Measurements from ENCODE around the gene KSR2. TPM values are rescaled to one million over a fixed set of nuclear protein-coding genes. Genes with fewer than 3 reads are reported as not detected.

The KSR2 gene
- total RNA-seq, 1 experiment from 2014 or later = 1.3 TPM

DNA sequence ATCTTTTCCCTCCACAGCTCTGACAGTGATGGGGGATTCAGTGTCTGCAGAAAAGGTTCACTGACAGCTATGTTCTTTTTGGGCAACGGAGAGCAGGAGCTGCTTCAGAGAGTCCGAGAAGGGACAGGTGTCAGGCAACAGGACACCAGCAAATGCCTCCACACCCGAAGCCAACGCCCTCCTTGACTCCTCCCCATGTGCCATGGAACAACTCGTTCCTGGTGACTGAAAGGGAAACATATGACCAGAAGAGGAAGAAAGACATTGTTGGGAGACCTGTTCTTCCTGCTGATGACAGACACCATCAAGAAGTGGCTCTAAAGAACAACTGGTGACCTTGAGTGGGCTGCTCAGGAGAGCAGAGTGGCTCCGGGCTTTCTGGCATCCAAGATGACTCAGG is 435.1 kb downstream of the KSR2 start:
- no peak overlapping the region for H3K9ac ChIP-seq (ENCODE audit: extremely low read depth, insufficient read length, low read length)
- H3K23me2 ChIP-seq (ENCODE audit: insufficient read length, low read depth, low read length, poor library complexity, severe bottlenecking) = no peaks in the 10 kb centered on the region
- H4K20me1 ChIP-seq (ENCODE audit: control insufficient read depth, insufficient read depth, insufficient read length) = no peaks in the 10 kb centered on the region
- Mint-ChIP-seq H3K27me3 (ENCODE audit: low read depth) (peaks cover 10% of the 10 kb centered on the region), H3K4me3 (no peak overlapping the region), H3K9me3 (no peaks in the 10 kb centered on the region), H3K4me1 (peaks cover 0 to 5% of the 10 kb centered on the region in 2 experiments; a peak in 3 of 4 replicates), H3K36me3 (ENCODE audit: insufficient read depth in 1 of 3, low read depth in 3 of 3) (no peaks in the 10 kb centered on the region), H3K27ac (no peak overlapping the region)
- no peak overlapping the region for H3K14ac ChIP-seq (ENCODE audit: insufficient read depth, low read length)
- H4K91ac ChIP-seq (ENCODE audit: insufficient read length, low read depth, low read length) = no peak overlapping the region
- no peak overlapping the region for H3K56ac ChIP-seq (ENCODE audit: insufficient read length, low read depth, low read length)
- no peaks in the 10 kb centered on the region for H3K27me3 ChIP-seq (ENCODE audit: insufficient read depth, low read length)
- no peak overlapping the region for H3K4ac ChIP-seq (ENCODE audit: low read depth, low read length)
- H3T11ph ChIP-seq (ENCODE audit: low read length) = no peak overlapping the region
- TF ChIP-seq, protein P1, sequence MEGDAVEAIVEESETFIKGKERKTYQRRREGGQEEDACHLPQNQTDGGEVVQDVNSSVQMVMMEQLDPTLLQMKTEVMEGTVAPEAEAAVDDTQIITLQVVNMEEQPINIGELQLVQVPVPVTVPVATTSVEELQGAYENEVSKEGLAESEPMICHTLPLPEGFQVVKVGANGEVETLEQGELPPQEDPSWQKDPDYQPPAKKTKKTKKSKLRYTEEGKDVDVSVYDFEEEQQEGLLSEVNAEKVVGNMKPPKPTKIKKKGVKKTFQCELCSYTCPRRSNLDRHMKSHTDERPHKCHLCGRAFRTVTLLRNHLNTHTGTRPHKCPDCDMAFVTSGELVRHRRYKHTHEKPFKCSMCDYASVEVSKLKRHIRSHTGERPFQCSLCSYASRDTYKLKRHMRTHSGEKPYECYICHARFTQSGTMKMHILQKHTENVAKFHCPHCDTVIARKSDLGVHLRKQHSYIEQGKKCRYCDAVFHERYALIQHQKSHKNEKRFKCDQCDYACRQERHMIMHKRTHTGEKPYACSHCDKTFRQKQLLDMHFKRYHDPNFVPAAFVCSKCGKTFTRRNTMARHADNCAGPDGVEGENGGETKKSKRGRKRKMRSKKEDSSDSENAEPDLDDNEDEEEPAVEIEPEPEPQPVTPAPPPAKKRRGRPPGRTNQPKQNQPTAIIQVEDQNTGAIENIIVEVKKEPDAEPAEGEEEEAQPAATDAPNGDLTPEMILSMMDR (conservative IDR thresholded peaks at IDR 0.05) = no peak
- no peak overlapping the region for H3K27ac ChIP-seq (ENCODE audit: insufficient read length, low read depth, low read length)
- H3K18ac ChIP-seq (ENCODE audit: insufficient read length, low read depth, low read length) = no peak overlapping the region
- no peaks in the 10 kb centered on the region for H3K9me3 ChIP-seq (ENCODE audit: control insufficient read depth, low read depth, low read length)
- H2BK12ac ChIP-seq (ENCODE audit: insufficient read length, low read depth, low read length) = no peak overlapping the region
- no peak overlapping the region for H2AK5ac ChIP-seq (ENCODE audit: insufficient read length, low read length)
- H2BK20ac ChIP-seq (ENCODE audit: low read depth, low read length, poor library complexity, severe bottlenecking) = no peak overlapping the region
- no peak overlapping the region for H4K5ac ChIP-seq (ENCODE audit: insufficient read length, low read depth, low read length)
- no peak overlapping the region for H2BK5ac ChIP-seq (ENCODE audit: insufficient read length, low read length)
- no peak overlapping the region for H4K8ac ChIP-seq (replicated peaks; ENCODE audit: insufficient read length, low read depth, low read length)
- no peak overlapping the region for H2BK120ac ChIP-seq (ENCODE audit: low read depth, low read length, poor library complexity, severe bottlenecking)
- WGBS (ENCODE audit: extremely low coverage, insufficient read length, low lambda C conversion rate) = no CpG with 5 or more reads among the region's 6 CpGs
- H3K4me1 ChIP-seq (ENCODE audit: insufficient read depth, low read length) = no peaks in the 10 kb centered on the region
- H3K4me2 ChIP-seq (ENCODE audit: insufficient read depth, insufficient read length, low read length) = no peak overlapping the region
- no peak overlapping the region for H2AFZ ChIP-seq (ENCODE audit: low read length)
- H3K79me1 ChIP-seq (ENCODE audit: insufficient read depth, low read depth, low read length, poor library complexity, severe bottlenecking) = no peaks in the 10 kb centered on the region
- H2BK15ac ChIP-seq (ENCODE audit: low read depth, low read length) = no peak overlapping the region
- H3K23ac ChIP-seq (ENCODE audit: insufficient read length, low read depth, low read length) = no peak overlapping the region
- no peak for DNase-seq
- no peaks in the 10 kb centered on the region for H3K79me2 ChIP-seq (ENCODE audit: insufficient read depth, low read length)

All from H9 (cell line).